Mucosa of stomach (tissue), 1 donor: ENCODE results near the gene SOAT1.
A peak's percentile ranks its signal among the peaks of the same experiment; 100 is the strongest.
"Not testable (repeated sequence)": the region's sequence is repeated elsewhere in the genome, so short reads cannot be mapped to it uniquely, and the experiment has no call there.

Source experiments
- H3K27me3 ChIP-seq: one replicate; pipeline ENCODE4 v1.7.0; 2013; ENCODE audit warnings: mild to moderate bottlenecking, low read length; ENCODE audit not compliant: control insufficient read depth, insufficient read depth
- H3K36me3 ChIP-seq: one replicate; pipeline ENCODE4 v1.7.0; 2013; ENCODE audit warnings: low read length; ENCODE audit not compliant: control insufficient read depth, insufficient read depth
- H3K4me1 ChIP-seq: one replicate; pipeline ENCODE4 v1.7.0; 2013; ENCODE audit warnings: mild to moderate bottlenecking, low read length; ENCODE audit not compliant: control insufficient read depth, insufficient read depth
- H3K4me3 ChIP-seq: one replicate; pipeline ENCODE4 v1.7.0; 2013; ENCODE audit warnings: low read length
- H3K9ac ChIP-seq: one replicate; pipeline ENCODE4 v1.7.0; 2013; ENCODE audit warnings: mild to moderate bottlenecking, low read length, moderate library complexity
- H3K9me3 ChIP-seq: one replicate; pipeline ENCODE4 v1.7.0; 2013; ENCODE audit warnings: mild to moderate bottlenecking, low read length, moderate library complexity; ENCODE audit not compliant: control insufficient read depth
- donor health status: Pancreatic carcinoma.

The SOAT1 gene

GRCh38 chr1:179334440-179334839, 40.8 kb downstream of the SOAT1 start:
- Histone ChIP-seq H3K9ac (no peak overlapping the region), H3K4me1 (peaks cover 4% of the 10 kb centered on the region), H3K9me3 (no peaks in the 10 kb centered on the region), H3K27me3 (no peaks in the 10 kb centered on the region), H3K4me3 (no peak overlapping the region), H3K36me3 (no peaks in the 10 kb centered on the region)

DNA sequence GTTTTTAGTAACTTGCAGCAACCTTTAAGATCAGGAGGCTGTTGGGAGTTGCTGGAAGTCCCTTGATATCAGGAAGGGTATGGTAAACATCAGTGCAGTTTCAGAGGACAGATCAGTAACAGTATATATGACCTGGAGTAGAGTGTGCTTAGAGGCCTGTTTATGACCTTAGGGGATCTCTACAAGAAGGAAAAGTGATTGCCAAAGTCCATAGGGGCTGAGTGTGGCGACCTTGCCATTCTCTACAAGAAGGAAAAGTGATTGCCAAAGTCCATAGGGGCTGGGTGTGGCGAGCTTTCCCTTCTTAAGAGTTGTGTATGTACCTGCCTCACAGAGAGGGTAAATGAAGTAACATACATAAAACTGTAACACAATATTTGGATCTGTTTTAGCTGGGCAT, 43.7 kb downstream of the SOAT1 start:
- Histone ChIP-seq H3K4me3 (no peak overlapping the region), H3K36me3 (no peaks in the 10 kb centered on the region), H3K27me3 (no peaks in the 10 kb centered on the region), H3K9ac (no peak overlapping the region), H3K9me3 (no peaks in the 10 kb centered on the region), H3K4me1 (peaks cover 4% of the 10 kb centered on the region)

- Histone ChIP-seq H3K27me3 (no peaks in the 10 kb centered on the region), H3K4me3 (no peak overlapping the region), H3K4me1 (peaks cover 4% of the 10 kb centered on the region), H3K9ac (no peak overlapping the region), H3K36me3 (no peaks in the 10 kb centered on the region), H3K9me3 (no peaks in the 10 kb centered on the region)
Measured at GRCh38 chr1:179337942-179338560, 44.5 kb downstream of the SOAT1 start.

DNA sequence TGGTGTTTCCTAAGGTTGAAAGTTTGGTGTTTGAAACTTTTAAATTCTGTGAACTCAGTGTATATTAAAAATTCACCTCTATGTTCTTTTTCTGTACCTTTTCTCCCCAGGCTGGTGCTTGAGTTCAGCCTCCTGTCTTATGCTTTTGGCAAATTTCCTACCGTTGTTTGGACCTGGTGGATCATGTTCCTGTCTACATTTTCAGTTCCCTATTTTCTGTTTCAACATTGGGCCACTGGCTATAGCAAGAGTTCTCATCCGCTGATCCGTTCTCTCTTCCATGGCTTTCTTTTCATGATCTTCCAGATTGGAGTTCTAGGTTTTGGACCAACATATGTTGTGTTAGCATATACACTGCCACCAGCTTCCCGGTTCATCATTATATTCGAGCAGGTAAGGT, 47.3 kb downstream of the SOAT1 start:
- peaks cover 4% of the 10 kb centered on the region for H3K4me1 ChIP-seq
- no peaks in the 10 kb centered on the region for H3K36me3 ChIP-seq
- H3K27me3 ChIP-seq, result no peaks in the 10 kb centered on the region
- no peak overlapping the region for H3K4me3 ChIP-seq
- no peak overlapping the region for H3K9ac ChIP-seq
- no peaks in the 10 kb centered on the region for H3K9me3 ChIP-seq

GRCh38 chr1:179341943-179342547, 48.4 kb downstream of the SOAT1 start:
- Histone ChIP-seq H3K4me3 (no peak overlapping the region), H3K4me1 (peaks cover 4% of the 10 kb centered on the region), H3K36me3 (no peaks in the 10 kb centered on the region), H3K9me3 (no peaks in the 10 kb centered on the region), H3K9ac (no peak overlapping the region), H3K27me3 (no peaks in the 10 kb centered on the region)

DNA sequence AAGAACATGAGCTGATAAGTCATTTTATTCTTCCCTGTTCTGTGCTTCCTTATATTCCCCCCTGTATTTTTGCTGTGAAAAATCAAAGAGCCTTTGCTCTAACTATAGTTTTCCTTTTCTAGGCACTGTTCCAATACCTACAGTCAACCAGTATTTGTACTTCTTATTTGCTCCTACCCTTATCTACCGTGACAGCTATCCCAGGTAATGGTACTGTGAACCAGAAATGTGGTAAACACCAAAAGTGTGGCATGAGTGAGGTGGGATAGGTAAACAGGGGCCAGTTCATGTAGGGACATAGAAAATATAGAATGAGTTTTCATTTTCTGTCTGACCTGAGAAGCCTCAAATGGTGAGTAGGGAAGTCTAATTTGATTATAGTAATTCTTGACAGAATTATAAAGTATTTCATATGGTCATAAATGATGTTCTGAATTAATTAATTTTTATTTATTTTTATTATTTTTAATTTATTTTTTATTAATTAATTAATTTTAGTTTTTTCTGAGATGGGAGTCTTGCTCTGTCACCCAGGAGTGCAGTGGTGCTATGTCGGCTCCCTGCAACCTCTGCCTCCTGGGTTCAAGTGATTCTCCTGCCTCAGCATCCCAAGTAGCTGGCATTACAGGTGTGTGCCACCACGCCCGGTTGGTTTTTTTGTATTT, 49.3 kb downstream of the SOAT1 start:
- Histone ChIP-seq H3K9me3 (no peaks in the 10 kb centered on the region), H3K4me3 (no peak overlapping the region), H3K4me1 (peaks cover 4% of the 10 kb centered on the region), H3K36me3 (no peaks in the 10 kb centered on the region), H3K27me3 (no peaks in the 10 kb centered on the region), H3K9ac (no peak overlapping the region)

GRCh38 chr1:179351281-179351680, 57.7 kb downstream of the SOAT1 start:
- Histone ChIP-seq H3K9ac (no peak overlapping the region), H3K27me3 (no peaks in the 10 kb centered on the region), H3K36me3 (no peaks in the 10 kb centered on the region), H3K9me3 (no peaks in the 10 kb centered on the region), H3K4me3 (no peak overlapping the region), H3K4me1 (peaks cover 4% of the 10 kb centered on the region)

DNA sequence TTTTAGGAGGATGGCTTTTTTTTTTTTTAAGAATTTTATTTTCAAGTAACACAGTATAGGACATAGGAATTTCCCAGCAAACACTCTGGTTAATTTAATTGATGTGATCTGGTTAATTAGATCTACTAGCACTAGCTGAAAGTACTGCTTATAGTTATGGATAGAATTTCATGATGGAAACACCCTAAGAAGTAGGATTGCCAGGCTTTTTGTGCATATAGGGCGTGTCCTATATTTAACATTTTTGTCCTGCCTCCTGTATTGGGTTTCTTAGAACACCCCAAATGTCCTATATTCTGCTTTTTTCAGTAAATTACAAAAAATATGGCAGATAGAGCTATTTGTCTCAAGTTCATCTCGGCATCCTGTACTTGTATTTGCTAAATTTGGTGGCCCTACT, 58.6 kb downstream of the SOAT1 start:
- Histone ChIP-seq H3K9ac (no peak overlapping the region), H3K27me3 (no peaks in the 10 kb centered on the region), H3K9me3 (no peaks in the 10 kb centered on the region), H3K4me3 (no peak overlapping the region), H3K36me3 (no peaks in the 10 kb centered on the region), H3K4me1 (peaks cover 4% of the 10 kb centered on the region)

- peaks cover 4% of the 10 kb centered on the region for H3K4me1 ChIP-seq
- no peak overlapping the region for H3K9ac ChIP-seq
- no peak overlapping the region for H3K4me3 ChIP-seq
- H3K9me3 ChIP-seq, result no peaks in the 10 kb centered on the region
- no peaks in the 10 kb centered on the region for H3K36me3 ChIP-seq
- no peaks in the 10 kb centered on the region for H3K27me3 ChIP-seq
Measured at GRCh38 chr1:179353546-179353945, 59.9 kb downstream of the SOAT1 start.

GRCh38 chr1:179361631-179362030, 68.0 kb downstream of the SOAT1 start:
- not testable (repeated sequence) for H3K4me1 ChIP-seq, H3K9me3 ChIP-seq, H3K36me3 ChIP-seq, H3K27me3 ChIP-seq, H3K4me3 ChIP-seq, H3K9ac ChIP-seq

GRCh38 chr1:179365342-179366092, 71.9 kb downstream of the SOAT1 start, which contains the start of gene AXDND1:
AXDND1 (plus strand) TSS chr1:179365971; CDS start chr1:179366510, 539 bp downstream.
- Histone ChIP-seq H3K9me3 (no peaks in the 10 kb centered on the region), H3K36me3 (no peaks in the 10 kb centered on the region), H3K9ac (peak within 1 kb of the TSS; percentile 95), H3K27me3 (no peaks in the 10 kb centered on the region), H3K4me1 (peaks cover 3% of the 10 kb centered on the region), H3K4me3 (peak within 1 kb of the TSS; percentile 94)
